Mesenchymal stem cell (in vitro differentiated cells and primary cell): ENCODE data around the gene SYT11.

Source experiments
- DNase-seq: peaks from one replicate; pipeline ENCODE4 v3.0.0-alpha.2; 2013
- H2AFZ ChIP-seq: one replicate; pipeline ENCODE4 v1.6.1; 2013; ENCODE audit warnings: low read depth, mild to moderate bottlenecking, control low read depth, inconsistent platforms, low read length, moderate library complexity
- H2AK5ac ChIP-seq: 2 replicates; pipeline ENCODE4 v1.6.1; 2013; ENCODE audit warnings: low read length, moderate library complexity, mild to moderate bottlenecking, inconsistent platforms; ENCODE audit not compliant: severe bottlenecking
- H2BK120ac ChIP-seq: one replicate; pipeline ENCODE4 v1.6.1; 2013; ENCODE audit warnings: low read depth, mild to moderate bottlenecking, inconsistent platforms, low read length, moderate library complexity
- H2BK12ac ChIP-seq, 2 experiments: one replicate each; pipeline ENCODE4 v1.6.1; 2013; ENCODE audit warnings: inconsistent platforms in 2 of 2, low read length in 2 of 2, mild to moderate bottlenecking in 2 of 2, moderate library complexity in 2 of 2, control low read depth in 1 of 2
- H2BK15ac ChIP-seq: one replicate; pipeline ENCODE4 v1.6.1; 2013; ENCODE audit warnings: mild to moderate bottlenecking, low read depth, inconsistent platforms; ENCODE audit not compliant: poor library complexity, severe bottlenecking
- H2BK5ac ChIP-seq: 2 replicates; pipeline ENCODE4 v1.6.1; 2013; ENCODE audit warnings: low read depth, mild to moderate bottlenecking, low read length, control low read depth, inconsistent platforms; ENCODE audit not compliant: poor library complexity, severe bottlenecking
- H3K14ac ChIP-seq, 2 experiments: one replicate each; pipeline ENCODE4 v1.6.1; 2013; ENCODE audit warnings: inconsistent platforms in 2 of 2, low read length in 2 of 2, control low read depth in 1 of 2, mild to moderate bottlenecking in 1 of 2, moderate library complexity in 1 of 2
- H3K18ac ChIP-seq, 2 experiments: one replicate each; pipeline ENCODE4 v1.6.1; 2013; ENCODE audit warnings: inconsistent platforms in 2 of 2, low read length in 2 of 2, control low read depth in 1 of 2, low read depth in 1 of 2, mild to moderate bottlenecking in 1 of 2
- H3K23ac ChIP-seq, 2 experiments: one replicate each; pipeline ENCODE4 v1.6.1; 2013; ENCODE audit warnings: inconsistent platforms in 2 of 2, low read length in 2 of 2, mild to moderate bottlenecking in 2 of 2, moderate library complexity in 2 of 2, control low read depth in 1 of 2
- H3K27ac ChIP-seq: 2 replicates; pipeline ENCODE4 v1.5.1; 2013; ENCODE audit warnings: mild to moderate bottlenecking, moderate library complexity, low read length, control low read depth, inconsistent platforms; ENCODE audit not compliant: poor library complexity, severe bottlenecking
- H3K27me3 ChIP-seq, 2 experiments: 2 replicates each; pipeline versions ENCODE4 v1.6.1 to v1.7.0; 2013; ENCODE audit warnings: low read length in 2 of 2, mild to moderate bottlenecking in 2 of 2, moderate library complexity in 2 of 2, control low read depth in 1 of 2, inconsistent platforms in 1 of 2; ENCODE audit not compliant: control insufficient read depth in 1 of 2, insufficient read depth in 1 of 2
- H3K36me3 ChIP-seq, 2 experiments: 2 replicates each; pipeline versions ENCODE4 v1.6.1 to v1.7.0; 2013; ENCODE audit warnings: low read length in 2 of 2, control low read depth in 1 of 2, inconsistent platforms in 1 of 2, low read depth in 1 of 2, mild to moderate bottlenecking in 1 of 2; ENCODE audit not compliant: insufficient read depth in 2 of 2, control insufficient read depth in 1 of 2
- H3K4ac ChIP-seq, 2 experiments: one replicate each; pipeline ENCODE4 v1.6.1; 2013; ENCODE audit warnings: inconsistent platforms in 2 of 2, low read length in 2 of 2, mild to moderate bottlenecking in 2 of 2, moderate library complexity in 2 of 2, control low read depth in 1 of 2, low read depth in 1 of 2
- H3K4me1 ChIP-seq: 2 replicates; pipeline ENCODE4 v1.6.1; 2013; ENCODE audit warnings: low read depth, low read length, control low read depth; ENCODE audit not compliant: control insufficient read depth, insufficient read depth
- H3K4me2 ChIP-seq: 2 replicates; pipeline ENCODE4 v1.6.1; 2013; ENCODE audit warnings: low read length, mild to moderate bottlenecking, inconsistent platforms; ENCODE audit not compliant: poor library complexity, severe bottlenecking
- H3K4me3 ChIP-seq, 2 experiments: 2 replicates each; pipeline versions ENCODE4 v1.5.1 to v1.7.0; 2013; ENCODE audit warnings: low read length in 2 of 2, mild to moderate bottlenecking in 2 of 2, control low read depth in 1 of 2, low read depth in 1 of 2; ENCODE audit not compliant: insufficient read depth in 1 of 2
- H3K79me1 ChIP-seq: replicated peaks from 2 replicates; pipeline ENCODE4 v1.6.1; 2013; ENCODE audit warnings: mild to moderate bottlenecking, control low read depth, low read length, inconsistent platforms; ENCODE audit not compliant: poor library complexity, severe bottlenecking
- H3K9ac ChIP-seq: 2 replicates; pipeline ENCODE4 v1.7.0; 2013; ENCODE audit warnings: mild to moderate bottlenecking, low read length, moderate library complexity
- H3K9me3 ChIP-seq: 2 replicates; pipeline ENCODE4 v1.7.0; 2013; ENCODE audit warnings: mild to moderate bottlenecking, low read length; ENCODE audit not compliant: control insufficient read depth
- H4K8ac ChIP-seq: one replicate; pipeline ENCODE4 v1.6.1; 2013; ENCODE audit warnings: inconsistent platforms, mild to moderate bottlenecking, low read length, moderate library complexity
- H4K91ac ChIP-seq: one replicate; pipeline ENCODE4 v1.6.1; 2013; ENCODE audit warnings: mild to moderate bottlenecking, low read length, inconsistent platforms
- WGBS: methylation state at CpG from one replicate; pipeline ENCODE4 v1.1.7; 2013; ENCODE audit warnings: mixed read lengths; 5-methylcytosine and 5-hydroxymethylcytosine counted together

The SYT11 gene

GRCh38 chr1:155884031-155884960 is 24.9 kb downstream of the SYT11 start:
- Histone ChIP-seq H2BK120ac (no peak overlapping the region), H3K4me2 (no peak overlapping the region), H3K4me1 (peaks cover 5% of the 10 kb centered on the region), H4K91ac (no peak overlapping the region), H3K23ac (no peak overlapping the region), H3K14ac (no peak overlapping the region), H3K79me1 (no peaks in the 10 kb centered on the region), H3K4me3 (no peak overlapping the region), H3K4ac (no peak overlapping the region), H3K9ac (no peak overlapping the region), H3K27ac (no peak overlapping the region), H2AK5ac (no peak overlapping the region), H4K8ac (no peak overlapping the region), H3K36me3 (peaks cover 3 to 33% of the 10 kb centered on the region in 2 experiments), H2BK15ac (no peak overlapping the region), H2AFZ (no peak overlapping the region), H3K18ac (no peak overlapping the region), H2BK5ac (no peak overlapping the region), H2BK12ac (no peak overlapping the region), H3K27me3 (no peaks in the 10 kb centered on the region), H3K9me3 (no peaks in the 10 kb centered on the region)
- 85% methylated on average over 9 of the region's 9 CpGs for WGBS
- DNase-seq: peak; percentile 28

GRCh38 chr1:155884982-155885381 is 25.6 kb downstream of the SYT11 start:
- Histone ChIP-seq H3K23ac (no peak overlapping the region), H2BK5ac (no peak overlapping the region), H3K9me3 (no peaks in the 10 kb centered on the region), H3K9ac (no peak overlapping the region), H3K4ac (no peak overlapping the region), H4K91ac (no peak overlapping the region), H2BK120ac (no peak overlapping the region), H3K4me2 (no peak overlapping the region), H3K79me1 (no peaks in the 10 kb centered on the region), H3K14ac (no peak overlapping the region), H3K27me3 (no peaks in the 10 kb centered on the region), H2AK5ac (no peak overlapping the region), H3K4me1 (peaks cover 5% of the 10 kb centered on the region), H2AFZ (no peak overlapping the region), H3K18ac (no peak overlapping the region), H4K8ac (no peak overlapping the region), H2BK15ac (no peak overlapping the region), H2BK12ac (no peak overlapping the region), H3K36me3 (peaks cover 3 to 33% of the 10 kb centered on the region in 2 experiments), H3K27ac (no peak overlapping the region), H3K4me3 (no peak overlapping the region)
- no peak for DNase-seq

GRCh38 chr1:155888481-155888880 is 29.1 kb downstream of the SYT11 start:
- Histone ChIP-seq H3K9ac (no peak overlapping the region), H3K27ac (no peak overlapping the region), H2AFZ (no peak overlapping the region), H3K27me3 (no peaks in the 10 kb centered on the region), H2BK15ac (no peak overlapping the region), H3K36me3 (peaks cover 0 to 5% of the 10 kb centered on the region in 2 experiments), H2BK5ac (no peak overlapping the region), H2AK5ac (no peak overlapping the region), H4K8ac (no peak overlapping the region), H4K91ac (no peak overlapping the region), H3K18ac (no peak overlapping the region), H3K4ac (no peak overlapping the region), H3K79me1 (no peaks in the 10 kb centered on the region), H3K4me1 (peaks cover 11% of the 10 kb centered on the region), H3K14ac (no peak overlapping the region), H3K4me3 (no peak overlapping the region), H3K4me2 (no peak overlapping the region), H2BK120ac (no peak overlapping the region), H3K9me3 (no peaks in the 10 kb centered on the region), H2BK12ac (no peak overlapping the region), H3K23ac (no peak overlapping the region)
- no peak for DNase-seq
- WGBS: 100% methylated on average over 2 of the region's 5 CpGs

- H3K27ac ChIP-seq: peak overlapping the region; percentile 6
- no peak overlapping the region for H2BK120ac ChIP-seq
- no peak for DNase-seq
- no peak overlapping the region for H3K4me2 ChIP-seq
- H2BK12ac ChIP-seq: no peak overlapping the region
- H2AK5ac ChIP-seq: no peak overlapping the region
- no peaks in the 10 kb centered on the region for H3K9me3 ChIP-seq
- no peaks in the 10 kb centered on the region for H3K27me3 ChIP-seq
- H3K14ac ChIP-seq: no peak overlapping the region
- no peak overlapping the region for H3K18ac ChIP-seq
- no peak overlapping the region for H2BK15ac ChIP-seq
- no peak overlapping the region for H3K4me3 ChIP-seq
- H3K23ac ChIP-seq: no peak overlapping the region
- 100% methylated on average over 1 of the region's 2 CpGs for WGBS
- H3K36me3 ChIP-seq: peaks cover 0 to 5% of the 10 kb centered on the region in 2 experiments
- H2AFZ ChIP-seq: no peak overlapping the region
- no peak overlapping the region for H4K8ac ChIP-seq
- H3K4me1 ChIP-seq: peaks cover 13% of the 10 kb centered on the region
- no peak overlapping the region for H3K9ac ChIP-seq
- H3K79me1 ChIP-seq: no peaks in the 10 kb centered on the region
- no peak overlapping the region for H3K4ac ChIP-seq
- no peak overlapping the region for H2BK5ac ChIP-seq
- H4K91ac ChIP-seq: no peak overlapping the region
Observed at GRCh38 chr1:155889566-155889965, 30.2 kb downstream of the SYT11 start.
